GM10248 (cell line): Measurements from ENCODE around the gene TMEM269.

ENCODE experiments used
- CTCF ChIA-PET: fragments of 300-600 bp; sonication (Branson Sonifier 250); formaldehyde crosslinking; extraction: SDS; loops from one replicate; lab custom pipeline; 2021; ENCODE audit warnings: antibody characterized with exemption; lab: Yijun Ruan, JAX
- POLR2A ChIA-PET: fragments of 350-650 bp; sonication (Branson Sonifier 250); formaldehyde crosslinking; extraction: SDS; loops from one replicate; lab custom pipeline; 2020; ENCODE audit warnings: antibody characterized with exemption; lab: Yijun Ruan, JAX
- DNase-seq: peaks from one replicate; pipeline ENCODE4 v3.0.0; 2012; ENCODE audit errors: extremely low spot score
- CTCF ChIP-seq: IDR thresholded peaks from 2 replicates; pipeline ENCODE4 v1.5.1; 2012; ENCODE audit warnings: mild to moderate bottlenecking, low read depth; ENCODE audit errors: extremely low read depth, missing control alignments, control extremely low read depth

The TMEM269 gene

GRCh38 chr1:42742141-42742540, 42.6 kb upstream of the TMEM269 start:
- no peak for TF ChIP-seq CTCF
- no peak for DNase-seq
- ChIA-PET CTCF (no interaction called here), POLR2A (no interaction called here)

- ChIA-PET POLR2A (no interaction called here), CTCF (no interaction called here)
- no peak for DNase-seq
- no peak for TF ChIP-seq CTCF
Measured at GRCh38 chr1:42742617-42743316, 42.0 kb upstream of the TMEM269 start.

GRCh38 chr1:42743317-42744147, 41.3 kb upstream of the TMEM269 start:
- CTCF ChIA-PET: interaction anchor here (1.1 to 2.0 kb wide), 3 partner anchors 14 to 165 kb away, joined by 3 to 9 read pairs (median 3); no protein-coding TSS in a partner anchor
- DNase-seq: no peak
- TF ChIP-seq CTCF: no peak
- POLR2A ChIA-PET: no interaction called here

- ChIA-PET CTCF (interaction anchor here (1.1 to 2.0 kb wide), 4 partner anchors 13 to 166 kb away, joined by 3 to 9 read pairs (median 4); no protein-coding TSS in a partner anchor), POLR2A (no interaction called here)
- no peak for DNase-seq
- TF ChIP-seq CTCF: no peak
Measured at GRCh38 chr1:42744148-42744413, 40.7 kb upstream of the TMEM269 start.

- TF ChIP-seq CTCF: no peak
- ChIA-PET CTCF (interaction anchor here (0.8 to 4.7 kb wide), 4 partner anchors 13 to 402 kb away, joined by 3 to 35 read pairs (median 9); no protein-coding TSS in a partner anchor), POLR2A (interaction anchor here (0.5 to 1.0 kb wide), 3 partner anchors 9 to 994 kb away, joined by 3 to 9 read pairs (median 5); partner anchors contain the start of gene YBX1)
- DNase-seq: no peak
Measured at GRCh38 chr1:42745851-42746250, 38.9 kb upstream of the TMEM269 start.

GRCh38 chr1:42746436-42747105, 38.2 kb upstream of the TMEM269 start:
- no peak for TF ChIP-seq CTCF
- no peak for DNase-seq
- ChIA-PET POLR2A (interaction anchor here (0.5 kb wide), 1 partner anchor 995 kb away, joined by 9 read pairs; no protein-coding TSS in a partner anchor), CTCF (interaction anchor here (0.8 to 4.7 kb wide), 7 partner anchors 9 to 402 kb away, joined by 3 to 35 read pairs (median 5); partner anchors contain the start of genes C1orf50 and P3H1)
